Endothelial cell of umbilical vein (primary cell): ENCODE data around the gene KAT8. TPM values are rescaled to one million over a fixed set of nuclear protein-coding genes. Genes with fewer than 3 reads are reported as not detected.

Experiments
- BruUV-seq: library from RNA; stranded (reverse); fragments of 400-500 nt; replicated peaks from 2 replicates; lab custom pipeline; 2021; lab: Mats Ljungman, UMichigan
- CTCF ChIA-PET: fragments of 300-600, 350-600 bp; sonication (Branson Sonifier 250); formaldehyde crosslinking; loops from one replicate; lab custom pipeline; 2021; ENCODE audit warnings: antibody characterized with exemption, inconsistent platforms; lab: Charles Lee
- POLR2A ChIA-PET: fragments of 300-600, 350-600 bp; sonication (Branson Sonifier 250); formaldehyde crosslinking; loops from one replicate; lab custom pipeline; 2021; ENCODE audit warnings: antibody characterized with exemption, inconsistent platforms; lab: Charles Lee
- DNase-seq: peaks from one replicate; pipeline ENCODE4 v3.0.0-alpha.2; 2011; ENCODE audit warnings: low read depth, low spot score
- FAIRE-seq: peaks from 2 replicates; lab custom pipeline; 2011; peaks lifted over from hg19 to GRCh38; lab: Jason Lieb, UNC
- H2AFZ ChIP-seq: 2 replicates; pipeline ENCODE4 v1.6.0; 2012; ENCODE audit warnings: low read depth, low read length, control low read depth, inconsistent platforms
- H3K27ac ChIP-seq: 2 replicates; pipeline ENCODE4 v1.5.1; 2011; ENCODE audit warnings: low read depth, mild to moderate bottlenecking, control low read depth, low read length, moderate library complexity; ENCODE audit not compliant: insufficient read depth
- H3K27me3 ChIP-seq, 2 experiments: 2 replicates each; pipeline versions ENCODE4 v1.6.0 to v1.6.1; 2011; ENCODE audit warnings: low read length in 2 of 2, mixed read lengths in 1 of 2; ENCODE audit not compliant: control insufficient read depth in 2 of 2, insufficient read depth in 2 of 2
- H3K36me3 ChIP-seq, 2 experiments: 2 replicates in 1 of 2; 3 replicates in 1 of 2; pipeline ENCODE4 v1.5.1; 2011; ENCODE audit warnings: low read length in 2 of 2, mild to moderate bottlenecking in 1 of 2, moderate library complexity in 1 of 2; ENCODE audit not compliant: control insufficient read depth in 2 of 2, insufficient read depth in 2 of 2; ENCODE audit errors: extremely low read depth in 1 of 2
- H3K4me1 ChIP-seq: 3 replicates; pipeline ENCODE4 v1.5.1; 2011; ENCODE audit warnings: mild to moderate bottlenecking, low read length; ENCODE audit not compliant: control insufficient read depth, insufficient read depth; ENCODE audit errors: extremely low read depth
- H3K4me2 ChIP-seq: 2 replicates; pipeline ENCODE4 v1.6.1; 2011; ENCODE audit warnings: low read length, control low read depth, mixed read lengths; ENCODE audit not compliant: insufficient read depth
- H3K4me3 ChIP-seq, 3 experiments: fragments of 200-600 bp in 1 of 3; sonication (generic), shearing (Covaris generic) in 1 of 3; replicated peaks in 1 of 3; 2 replicates each; pipeline ENCODE4 v1.5.1; 2011 to 2016; ENCODE audit warnings: control low read depth in 3 of 3, low read length in 3 of 3, mild to moderate bottlenecking in 2 of 3, inconsistent platforms in 1 of 3, low read depth in 1 of 3, moderate library complexity in 1 of 3; ENCODE audit not compliant: insufficient read depth in 1 of 3
- H3K79me2 ChIP-seq: 2 replicates; pipeline ENCODE4 v1.6.0; 2012; ENCODE audit warnings: low read length, inconsistent platforms; ENCODE audit not compliant: control insufficient read depth, insufficient read depth
- H3K9ac ChIP-seq: replicated peaks from 2 replicates; pipeline ENCODE3; 2011; ENCODE audit warnings: low read length, control low read depth; ENCODE audit not compliant: insufficient read depth; ENCODE audit errors: extremely low read depth
- H3K9me1 ChIP-seq: replicated peaks from 3 replicates; pipeline ENCODE4 v1.6.0; 2011; ENCODE audit warnings: mild to moderate bottlenecking, low read length; ENCODE audit not compliant: control insufficient read depth, insufficient read depth; ENCODE audit errors: extremely low read depth
- H3K9me3 ChIP-seq: replicated peaks from 2 replicates; pipeline ENCODE4 v1.5.1; 2012; ENCODE audit warnings: low read length, inconsistent platforms; ENCODE audit not compliant: control insufficient read depth, insufficient read depth
- H4K20me1 ChIP-seq: replicated peaks from 2 replicates; pipeline ENCODE3; 2011; ENCODE audit warnings: mild to moderate bottlenecking, low read length; ENCODE audit not compliant: control insufficient read depth, insufficient read depth; ENCODE audit errors: extremely low read depth
- EZH2 ChIP-seq: IDR thresholded peaks from 2 replicates; pipeline ENCODE4 v1.6.1; 2012; ENCODE audit warnings: borderline replicate concordance, low read depth, mild to moderate bottlenecking, moderate library complexity, low read length, inconsistent platforms; ENCODE audit not compliant: severe bottlenecking
- FOS ChIP-seq: IDR thresholded peaks from 2 replicates; pipeline ENCODE4 v1.6.1; 2011; ENCODE audit warnings: mild to moderate bottlenecking, low read length, moderate library complexity, borderline replicate concordance; ENCODE audit not compliant: insufficient read depth
- GATA2 ChIP-seq: IDR thresholded peaks from 2 replicates; pipeline ENCODE4 v1.7.0; 2011; ENCODE audit warnings: low read depth, mild to moderate bottlenecking, moderate library complexity, mixed read lengths, low read length; ENCODE audit not compliant: insufficient read length, insufficient read depth
- JUN ChIP-seq: IDR thresholded peaks from 2 replicates; pipeline ENCODE4 v1.6.1; 2011; ENCODE audit warnings: borderline replicate concordance, low read depth; ENCODE audit not compliant: insufficient read length, insufficient read depth
- MYC ChIP-seq: IDR thresholded peaks from one replicate; pipeline ENCODE4 v1.6.1; 2011; ENCODE audit warnings: mild to moderate bottlenecking, low read depth, low read length
- POLR2A ChIP-seq: IDR thresholded peaks from 2 replicates; pipeline ENCODE4 v1.6.1; 2012; ENCODE audit warnings: low read depth, mild to moderate bottlenecking, control low read depth, low read length
- POLR2AphosphoS5 ChIP-seq: IDR thresholded peaks from 2 replicates; pipeline ENCODE4 v1.6.1; 2012; ENCODE audit warnings: low read depth, mild to moderate bottlenecking, control low read depth, low read length, moderate library complexity; ENCODE audit not compliant: insufficient read depth
- dilution Hi-C: fragments of 300-500 bp; cut with MboI; formaldehyde crosslinking; loops from one replicate; pipeline ENCODE4 v1.15.0; 2019; ENCODE audit warnings: low sequenced_read_pairs; ENCODE audit not compliant: extremely low pct_ligation_motif_present
- intact Hi-C: fragments of 100-400 bp; cut with micrococcal nuclease; formaldehyde crosslinking; loops from one replicate; pipeline ENCODE4 v1.10.0; 2022
- polyA plus RNA-seq, 4 experiments: library from polyadenylated mRNA; depleted of rRNA in 3 of 4; stranded (reverse) in 3 of 4; unstranded in 1 of 4; fragments of >200 nt; gene quantifications; 2 replicates each; pipeline versions ENCODE4 v1.2.1 to v1.2.3, GENCODE V29; 2011 to 2012; ENCODE audit warnings: missing spikeins in 1 of 4
- total RNA-seq: library from RNA; stranded (reverse); gene quantifications from 2 replicates; pipeline ENCODE4 v1.2.3, GENCODE V29; 2021
- TF ChIP-seq, protein P1 (sequence below): IDR thresholded peaks from 2 replicates; pipeline ENCODE4 v1.6.1; 2011; ENCODE audit not compliant: insufficient read depth, insufficient read length
- TF ChIP-seq, protein P2 (sequence below), 2 donors: IDR thresholded peaks; 1 replicate in 1 of 2; 2 replicates in 1 of 2; pipeline ENCODE4 v1.5.1; 2011; ENCODE audit warnings: low read length in 2 of 2, mild to moderate bottlenecking in 2 of 2, moderate library complexity in 2 of 2, control low read depth in 1 of 2, inconsistent platforms in 1 of 2, low read depth in 1 of 2; ENCODE audit not compliant: insufficient read depth in 1 of 2; ENCODE audit errors: extremely low read depth in 1 of 2

KAT8 gene
- total and polyA plus RNA-seq, 2 donors (not counting 3 experiments of a cell fraction or from before 2014, with no cell fraction given): 30.7 to 42.8 TPM

DNA sequence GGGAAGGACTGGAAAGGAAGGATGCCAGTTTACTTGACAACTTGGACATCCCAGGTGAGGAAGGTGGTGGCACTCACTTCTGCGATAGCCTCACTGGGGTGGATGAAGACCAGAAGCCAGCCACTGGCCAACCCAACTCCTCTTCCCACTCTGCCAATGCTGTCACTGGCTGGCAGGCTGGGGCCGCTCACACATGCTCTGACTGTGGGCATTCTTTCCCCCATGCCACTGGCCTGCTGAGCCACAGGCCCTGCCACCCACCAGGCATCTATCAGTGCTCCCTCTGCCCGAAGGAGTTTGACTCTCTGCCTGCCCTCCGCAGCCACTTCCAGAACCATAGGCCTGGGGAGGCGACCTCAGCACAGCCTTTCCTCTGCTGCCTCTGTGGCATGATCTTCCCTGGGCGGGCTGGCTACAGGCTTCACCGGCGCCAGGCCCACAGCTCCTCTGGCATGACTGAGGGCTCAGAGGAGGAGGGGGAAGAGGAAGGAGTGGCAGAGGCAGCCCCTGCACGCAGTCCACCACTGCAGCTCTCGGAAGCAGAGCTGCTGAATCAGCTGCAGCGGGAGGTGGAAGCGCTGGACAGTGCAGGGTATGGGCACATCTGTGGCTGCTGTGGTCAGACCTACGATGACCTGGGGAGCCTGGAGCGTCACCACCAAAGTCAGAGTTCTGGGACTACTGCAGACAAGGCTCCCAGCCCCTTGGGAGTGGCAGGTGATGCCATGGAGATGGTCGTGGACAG lies 38.7 kb upstream of the KAT8 start:
- H3K79me2 ChIP-seq: peaks cover 26% of the 10 kb centered on the region
- dilution Hi-C loops (no loop called here), intact Hi-C loops (loop anchor here (10.0 kb wide), 1 partner anchor 786 kb away; no protein-coding TSS in a partner anchor)
- H4K20me1 ChIP-seq: no peaks in the 10 kb centered on the region
- H3K27ac ChIP-seq: no peak overlapping the region
- no peaks in the 10 kb centered on the region for H3K9me1 ChIP-seq
- peaks cover 3 to 37% of the 10 kb centered on the region in 2 experiments for H3K36me3 ChIP-seq
- DNase-seq: no peak
- H3K4me1 ChIP-seq: peaks cover 4% of the 10 kb centered on the region
- TF ChIP-seq, protein P1, sequence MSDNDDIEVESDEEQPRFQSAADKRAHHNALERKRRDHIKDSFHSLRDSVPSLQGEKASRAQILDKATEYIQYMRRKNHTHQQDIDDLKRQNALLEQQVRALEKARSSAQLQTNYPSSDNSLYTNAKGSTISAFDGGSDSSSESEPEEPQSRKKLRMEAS: no peak
- TF ChIP-seq MYC (no peak), GATA2 (no peak), JUN (no peak), POLR2AphosphoS5 (no peak)
- no peak overlapping the region for H3K4me3 ChIP-seq
- H3K9me3 ChIP-seq: no peaks in the 10 kb centered on the region
- ChIA-PET POLR2A (no interaction called here), CTCF (no interaction called here)
- H3K9ac ChIP-seq: no peak overlapping the region
- H2AFZ ChIP-seq: no peak overlapping the region
- no TSS peak for BruUV-seq
- FAIRE-seq: no peak
- H3K4me2 ChIP-seq: no peak overlapping the region
- H3K27me3 ChIP-seq: no peaks in the 10 kb centered on the region

DNA sequence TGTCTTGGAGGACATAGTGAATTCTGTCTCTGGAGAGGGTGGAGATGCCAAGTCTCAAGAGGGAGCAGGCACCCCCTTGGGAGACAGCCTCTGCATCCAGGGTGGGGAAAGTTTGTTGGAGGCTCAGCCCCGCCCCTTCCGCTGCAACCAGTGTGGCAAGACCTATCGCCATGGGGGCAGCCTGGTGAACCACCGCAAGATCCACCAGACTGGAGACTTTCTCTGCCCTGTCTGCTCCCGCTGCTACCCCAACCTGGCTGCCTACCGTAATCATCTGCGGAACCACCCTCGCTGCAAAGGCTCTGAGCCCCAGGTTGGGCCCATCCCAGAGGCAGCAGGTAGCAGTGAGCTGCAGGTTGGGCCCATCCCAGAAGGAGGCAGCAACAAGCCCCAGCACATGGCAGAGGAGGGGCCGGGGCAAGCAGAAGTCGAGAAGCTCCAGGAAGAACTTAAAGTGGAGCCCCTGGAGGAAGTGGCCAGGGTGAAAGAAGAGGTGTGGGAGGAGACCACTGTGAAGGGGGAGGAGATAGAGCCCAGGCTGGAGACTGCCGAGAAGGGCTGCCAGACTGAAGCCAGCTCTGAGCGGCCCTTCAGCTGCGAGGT lies 38.0 kb upstream of the KAT8 start:
- Histone ChIP-seq H3K27me3 (no peaks in the 10 kb centered on the region), H2AFZ (no peak overlapping the region), H3K9me3 (no peaks in the 10 kb centered on the region), H3K36me3 (peaks cover 3 to 38% of the 10 kb centered on the region in 2 experiments), H3K4me2 (no peak overlapping the region), H3K4me3 (no peak overlapping the region), H4K20me1 (no peaks in the 10 kb centered on the region), H3K4me1 (peaks cover 4% of the 10 kb centered on the region), H3K9ac (no peak overlapping the region), H3K79me2 (peaks cover 26% of the 10 kb centered on the region), H3K9me1 (no peaks in the 10 kb centered on the region), H3K27ac (no peak overlapping the region)
- ChIA-PET POLR2A (no interaction called here), CTCF (no interaction called here)
- dilution Hi-C loops (no loop called here), intact Hi-C loops (loop anchor here (10.0 kb wide), 1 partner anchor 785 kb away; no protein-coding TSS in a partner anchor)
- no peak for FAIRE-seq
- BruUV-seq: no TSS peak
- TF ChIP-seq FOS (no peak), GATA2 (no peak), POLR2A (no peak), EZH2 (no peak), JUN (no peak), MYC (no peak), POLR2AphosphoS5 (no peak)
- TF ChIP-seq, protein P1: no peak
- TF ChIP-seq, protein P2, sequence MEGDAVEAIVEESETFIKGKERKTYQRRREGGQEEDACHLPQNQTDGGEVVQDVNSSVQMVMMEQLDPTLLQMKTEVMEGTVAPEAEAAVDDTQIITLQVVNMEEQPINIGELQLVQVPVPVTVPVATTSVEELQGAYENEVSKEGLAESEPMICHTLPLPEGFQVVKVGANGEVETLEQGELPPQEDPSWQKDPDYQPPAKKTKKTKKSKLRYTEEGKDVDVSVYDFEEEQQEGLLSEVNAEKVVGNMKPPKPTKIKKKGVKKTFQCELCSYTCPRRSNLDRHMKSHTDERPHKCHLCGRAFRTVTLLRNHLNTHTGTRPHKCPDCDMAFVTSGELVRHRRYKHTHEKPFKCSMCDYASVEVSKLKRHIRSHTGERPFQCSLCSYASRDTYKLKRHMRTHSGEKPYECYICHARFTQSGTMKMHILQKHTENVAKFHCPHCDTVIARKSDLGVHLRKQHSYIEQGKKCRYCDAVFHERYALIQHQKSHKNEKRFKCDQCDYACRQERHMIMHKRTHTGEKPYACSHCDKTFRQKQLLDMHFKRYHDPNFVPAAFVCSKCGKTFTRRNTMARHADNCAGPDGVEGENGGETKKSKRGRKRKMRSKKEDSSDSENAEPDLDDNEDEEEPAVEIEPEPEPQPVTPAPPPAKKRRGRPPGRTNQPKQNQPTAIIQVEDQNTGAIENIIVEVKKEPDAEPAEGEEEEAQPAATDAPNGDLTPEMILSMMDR (IDR thresholded peaks at IDR 0.05; ENCODE audit: extremely low read depth in 1 of 2, insufficient read depth in 1 of 2, low read depth in 1 of 2, low read length in 2 of 2): no peak
- no peak for DNase-seq
